DOHH2 (cell line): Measurements from ENCODE around the gene KIAA1549.

Source experiments
- EZH2phosphoT487 ChIP-seq: fragments of 200-600 bp; sonication (generic); IDR thresholded peaks from 2 replicates; pipeline ENCODE4 v1.6.1; 2017; ENCODE audit warnings: borderline replicate concordance, mild to moderate bottlenecking, antibody characterized with exemption, low read length, moderate library complexity, mixed read lengths
- TF ChIP-seq, protein P1 (sequence below): fragments of 200-600 bp; sonication (generic); IDR thresholded peaks from one replicate; pipeline ENCODE4 v1.5.1; 2014; ENCODE audit warnings: antibody characterized with exemption, mild to moderate bottlenecking, low read depth, low read length; ENCODE audit not compliant: poor library complexity, severe bottlenecking

- TF ChIP-seq, protein P1, sequence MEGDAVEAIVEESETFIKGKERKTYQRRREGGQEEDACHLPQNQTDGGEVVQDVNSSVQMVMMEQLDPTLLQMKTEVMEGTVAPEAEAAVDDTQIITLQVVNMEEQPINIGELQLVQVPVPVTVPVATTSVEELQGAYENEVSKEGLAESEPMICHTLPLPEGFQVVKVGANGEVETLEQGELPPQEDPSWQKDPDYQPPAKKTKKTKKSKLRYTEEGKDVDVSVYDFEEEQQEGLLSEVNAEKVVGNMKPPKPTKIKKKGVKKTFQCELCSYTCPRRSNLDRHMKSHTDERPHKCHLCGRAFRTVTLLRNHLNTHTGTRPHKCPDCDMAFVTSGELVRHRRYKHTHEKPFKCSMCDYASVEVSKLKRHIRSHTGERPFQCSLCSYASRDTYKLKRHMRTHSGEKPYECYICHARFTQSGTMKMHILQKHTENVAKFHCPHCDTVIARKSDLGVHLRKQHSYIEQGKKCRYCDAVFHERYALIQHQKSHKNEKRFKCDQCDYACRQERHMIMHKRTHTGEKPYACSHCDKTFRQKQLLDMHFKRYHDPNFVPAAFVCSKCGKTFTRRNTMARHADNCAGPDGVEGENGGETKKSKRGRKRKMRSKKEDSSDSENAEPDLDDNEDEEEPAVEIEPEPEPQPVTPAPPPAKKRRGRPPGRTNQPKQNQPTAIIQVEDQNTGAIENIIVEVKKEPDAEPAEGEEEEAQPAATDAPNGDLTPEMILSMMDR = no peak
- TF ChIP-seq EZH2phosphoT487 = no peak
Measured at GRCh38 chr7:138872576-138872975, 108.6 kb downstream of the KIAA1549 start.
